GM12878 (cell line): Measurements from ENCODE around the gene SOWAHD. TPM values are rescaled to one million over a fixed set of nuclear protein-coding genes. Genes with fewer than 3 reads are reported as not detected.

Experiments used
- ATAC-seq: fragments of 200-7000 bp; cut with Tn5 transposase; 3 replicates; pipeline ENCODE4 v1.9.1; 2020; ENCODE audit warnings: mild to moderate bottlenecking, moderate library complexity
- BruUV-seq: library from RNA; stranded (reverse); fragments of 400-500 nt; replicated peaks from 2 replicates; lab custom pipeline; 2021; lab: Mats Ljungman, UMichigan
- CTCF ChIA-PET: fragments of 300-600 bp; sonication (Branson Sonifier 250); formaldehyde crosslinking; extraction: SDS; loops from one replicate; lab custom pipeline; 2021; ENCODE audit warnings: inconsistent platforms; lab: Yijun Ruan, JAX
- POLR2A ChIA-PET: fragments of 350-600 bp; formaldehyde crosslinking; extraction: SDS; loops from one replicate; lab custom pipeline; 2021; ENCODE audit warnings: inconsistent platforms; lab: Charles Lee
- RAD21 ChIA-PET: fragments of 300-600 bp; sonication (Branson Sonifier 250); formaldehyde crosslinking; loops from one replicate; lab custom pipeline; 2023; ENCODE audit warnings: antibody characterized with exemption; ENCODE audit not compliant: unreplicated experiment; lab: Charles Lee
- SMC1A ChIA-PET: fragments of 300-600 bp; sonication (Branson Sonifier 250); formaldehyde crosslinking; loops from one replicate; lab custom pipeline; 2023; ENCODE audit not compliant: unreplicated experiment, uncharacterized antibody; lab: Charles Lee
- DNase-seq: peaks from one replicate; pipeline ENCODE4 v3.0.0-alpha.2; 2011; ENCODE audit warnings: low read depth, low spot score
- FAIRE-seq: peaks from 3 replicates; lab custom pipeline; 2011; peaks lifted over from hg19 to GRCh38; lab: Jason Lieb, UNC
- H2AFZ ChIP-seq: 2 replicates; pipeline ENCODE4 v1.6.0; 2011; ENCODE audit warnings: low read depth, low read length, control low read depth; ENCODE audit not compliant: control insufficient read depth
- H3K27ac ChIP-seq: 2 replicates; pipeline ENCODE4 v1.5.1; 2011; ENCODE audit warnings: control low read depth; ENCODE audit not compliant: control insufficient read depth, insufficient read depth
- H3K27me3 ChIP-seq, 2 experiments: replicated peaks in 1 of 2; 2 replicates each; pipeline versions ENCODE4 v1.6.0 to v1.6.1; 2011; ENCODE audit warnings: low read length in 1 of 2; ENCODE audit not compliant: control insufficient read depth in 2 of 2, insufficient read depth in 2 of 2
- H3K36me3 ChIP-seq, 2 experiments: 2 replicates each; pipeline ENCODE4 v1.5.1; 2011; ENCODE audit warnings: low read length in 1 of 2; ENCODE audit not compliant: control insufficient read depth in 2 of 2, insufficient read depth in 2 of 2
- H3K4me1 ChIP-seq: 2 replicates; pipeline ENCODE4 v1.6.1; 2011; ENCODE audit warnings: mild to moderate bottlenecking, low read length, moderate library complexity, mixed read lengths; ENCODE audit not compliant: control insufficient read depth, insufficient read depth
- H3K4me2 ChIP-seq: 2 replicates; pipeline ENCODE4 v1.6.0; 2011; ENCODE audit warnings: control low read depth; ENCODE audit not compliant: control insufficient read depth, insufficient read depth
- H3K4me3 ChIP-seq: fragments of 200-600 bp; sonication (generic); 2 replicates; pipeline ENCODE4 v1.5.1; 2016
- H3K79me2 ChIP-seq: 2 replicates; pipeline ENCODE4 v1.6.0; 2011; ENCODE audit warnings: low read length; ENCODE audit not compliant: control insufficient read depth, insufficient read depth
- H3K9ac ChIP-seq: 2 replicates; pipeline ENCODE4 v1.8.0; 2011; ENCODE audit warnings: low read length, control low read depth, mixed read lengths; ENCODE audit not compliant: control insufficient read depth, insufficient read depth
- H3K9me3 ChIP-seq: replicated peaks from 3 replicates; pipeline ENCODE4 v1.5.1; 2011; ENCODE audit warnings: mild to moderate bottlenecking, low read length; ENCODE audit not compliant: control insufficient read depth, insufficient read depth
- H4K20me1 ChIP-seq: 2 replicates; pipeline ENCODE4 v1.6.0; 2011; ENCODE audit not compliant: control insufficient read depth, insufficient read depth
- BCL11A ChIP-seq: IDR thresholded peaks from 2 replicates; pipeline ENCODE4 v1.6.1; 2011; ENCODE audit warnings: low read depth, low read length
- BCLAF1 ChIP-seq: fragments of 450-650 bp; IDR thresholded peaks from 2 replicates; pipeline ENCODE4 v1.6.1; 2017; ENCODE audit warnings: antibody characterized with exemption, mild to moderate bottlenecking, moderate library complexity
- CBX5 ChIP-seq: sonication (generic); IDR thresholded peaks from 2 replicates; pipeline ENCODE4 v1.6.1; 2016; ENCODE audit warnings: low read depth, moderate library complexity, mild to moderate bottlenecking, inconsistent platforms
- ESRRA ChIP-seq: IDR thresholded peaks from 2 replicates; pipeline ENCODE4 v1.6.1; 2012; ENCODE audit warnings: mild to moderate bottlenecking, low read length, improper control_type of control experiment
- GABPA ChIP-seq: IDR thresholded peaks from 2 replicates; pipeline ENCODE4 v1.6.1; 2014; ENCODE audit warnings: antibody characterized with exemption, low read depth, mild to moderate bottlenecking, inconsistent platforms
- NKRF ChIP-seq: fragments of 450-650 bp; conservative IDR thresholded peaks from 2 replicates; pipeline ENCODE4 v1.6.1; 2017; ENCODE audit warnings: mild to moderate bottlenecking, moderate library complexity
- RAD21 ChIP-seq: IDR thresholded peaks from 2 replicates; pipeline ENCODE4 v1.6.1; 2011; ENCODE audit warnings: mild to moderate bottlenecking, low read depth, low read length, moderate library complexity; ENCODE audit not compliant: insufficient read depth
- SIX5 ChIP-seq: IDR thresholded peaks from 2 replicates; pipeline ENCODE4 v1.6.1; 2011; ENCODE audit warnings: mild to moderate bottlenecking, low read depth, low read length, moderate library complexity; ENCODE audit not compliant: severe bottlenecking
- SPI1 ChIP-seq: IDR thresholded peaks from 2 replicates; pipeline ENCODE4 v1.6.1; 2011; ENCODE audit warnings: low read depth, mild to moderate bottlenecking, low read length, moderate library complexity, borderline replicate concordance; ENCODE audit not compliant: insufficient read depth
- SRF ChIP-seq, 2 experiments: IDR thresholded peaks; 2 replicates each; pipeline ENCODE4 v1.6.1; 2011; ENCODE audit warnings: low read depth in 2 of 2, low read length in 2 of 2, mild to moderate bottlenecking in 1 of 2, moderate library complexity in 1 of 2
- SUPT20H ChIP-seq: IDR thresholded peaks from 2 replicates; pipeline ENCODE4 v1.6.1; 2011; ENCODE audit warnings: low read depth, mild to moderate bottlenecking, low read length, moderate library complexity, borderline replicate concordance; ENCODE audit not compliant: control insufficient read depth
- ZBTB11 ChIP-seq: fragments of 450-650 bp; formaldehyde crosslinking; IDR thresholded peaks from 2 replicates; pipeline ENCODE4 v1.5.0; 2022; ENCODE audit warnings: mild to moderate bottlenecking, missing genetic modification characterization
- ZNF217 ChIP-seq: fragments of 450-650 bp; IDR thresholded peaks from 2 replicates; pipeline ENCODE4 v1.6.1; 2017; ENCODE audit warnings: antibody characterized with exemption, mild to moderate bottlenecking
- WGBS: methylation state at CpG from one replicate; pipeline ENCODE4 v1.1.6; 2016; ENCODE audit warnings: low lambda C conversion rate; ENCODE audit not compliant: insufficient replicate concordance, insufficient coverage; ENCODE audit errors: missing lambda C conversion rate; 5-methylcytosine and 5-hydroxymethylcytosine counted together
- in situ Hi-C: fragments of 300-500 bp; cut with MboI; formaldehyde crosslinking; loops from 9 replicates; pipeline ENCODE4 v1.14.3; 2018; ENCODE audit warnings: mixed read lengths
- intact Hi-C: fragments of 100-400 bp; cut with micrococcal nuclease; formaldehyde crosslinking; loops from one replicate; pipeline ENCODE4 v1.14.2; 2022; ENCODE audit not compliant: unreplicated experiment
- polyA plus RNA-seq, 11 experiments: library from polyadenylated mRNA; depleted of rRNA in 4 of 11; unstranded in 6 of 11; stranded (reverse) in 5 of 11; fragments of >200 nt; fragmentation: Nextera tagmentation in 4 of 11; fragmentation: Illumina TruSeq in 1 of 11; extraction: Ambion mirVana in 4 of 11; extraction: Trizol in 1 of 11; gene quantifications; 1 replicate in 1 of 11; 2 replicates in 10 of 11; pipeline versions ENCODE4 v1.2.1 to v1.2.3, GENCODE V29; 2011 to 2016; ENCODE audit warnings: inconsistent platforms in 2 of 11, missing spikeins in 2 of 11, low read depth in 1 of 11
- total RNA-seq, 4 experiments: library from RNA; depleted of rRNA in 3 of 4; stranded (reverse); fragments of >200 nt in 3 of 4; fragmentation: Illumina TruSeq in 1 of 4; extraction: Trizol in 1 of 4; gene quantifications; 2 replicates each; pipeline versions ENCODE4 v1.2.1 to v1.2.3, GENCODE V29; 2013 to 2021
- TF ChIP-seq, protein P1 (sequence below): fragments of 450-650 bp; IDR thresholded peaks from 2 replicates; pipeline ENCODE4 v1.6.1; 2017; ENCODE audit warnings: low read depth, mild to moderate bottlenecking, moderate library complexity

The SOWAHD gene
- total and polyA plus RNA-seq, 10 of the 15 experiments (the other 5 are each of a cell fraction or from before 2014, with no cell fraction given) = 0.27 to 7.4 (median 2.6) TPM

DNA sequence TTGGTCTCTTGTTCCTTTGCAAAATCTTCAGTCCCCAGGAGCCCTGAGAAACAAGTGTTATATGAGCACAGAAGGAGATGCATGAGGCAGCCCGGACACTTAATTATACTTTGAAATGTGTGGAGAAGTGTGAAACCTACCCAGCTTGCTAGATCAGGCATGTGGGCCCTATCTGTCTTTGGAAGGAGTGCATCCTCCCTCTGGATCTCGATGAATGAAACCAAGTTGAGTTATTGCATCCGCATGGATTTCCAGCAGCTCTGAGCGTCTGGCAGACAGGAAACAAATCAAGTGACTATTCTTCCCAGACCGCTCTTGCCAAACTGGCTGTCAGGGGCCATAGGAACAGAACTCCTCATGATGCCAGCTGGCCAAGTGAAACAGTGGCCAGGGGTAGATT, 19.6 kb upstream of the SOWAHD start:
- ChIA-PET SMC1A (interaction anchor here (1.1 to 2.3 kb wide), 3 partner anchors 9 to 11 kb away, joined by 4 to 11 read pairs (median 4); no protein-coding TSS in a partner anchor), RAD21 (no interaction called here), CTCF (interaction anchor here (0.6 to 1.8 kb wide), 3 partner anchors 9 to 250 kb away, joined by 5 to 7 read pairs (median 6); no protein-coding TSS in a partner anchor), POLR2A (interaction anchor here (0.5 kb wide), 1 partner anchor 29 kb away, joined by 6 read pairs; no protein-coding TSS in a partner anchor)
- no peak for ATAC-seq
- Histone ChIP-seq H3K4me3 (no peak overlapping the region), H3K4me2 (no peak overlapping the region), H3K9ac (no peak overlapping the region), H3K79me2 (no peaks in the 10 kb centered on the region), H3K4me1 (no peaks in the 10 kb centered on the region), H3K9me3 (no peaks in the 10 kb centered on the region), H4K20me1 (no peaks in the 10 kb centered on the region), H3K27me3 (no peaks in the 10 kb centered on the region), H2AFZ (no peak overlapping the region), H3K27ac (no peak overlapping the region), H3K36me3 (no peaks in the 10 kb centered on the region)
- DNase-seq = no peak
- BruUV-seq = no TSS peak
- WGBS = 66% methylated on average over 5 of the region's 5 CpGs
- in situ Hi-C loops = no loop called here
- no peak for FAIRE-seq
- intact Hi-C loops = no loop called here
- TF ChIP-seq RAD21 (no peak), BCL11A (no peak), SPI1 (no peak), ESRRA (no peak), ZBTB11 (no peak), CBX5 (no peak), SIX5 (no peak), GABPA (no peak), NKRF (no peak), ZNF217 (no peak), BCLAF1 (no peak), SRF (IDR thresholded peaks at IDR 0.05; ENCODE audit: low read depth in 2 of 2, low read length in 2 of 2) (no peak), SUPT20H (no peak)
- TF ChIP-seq, protein P1, sequence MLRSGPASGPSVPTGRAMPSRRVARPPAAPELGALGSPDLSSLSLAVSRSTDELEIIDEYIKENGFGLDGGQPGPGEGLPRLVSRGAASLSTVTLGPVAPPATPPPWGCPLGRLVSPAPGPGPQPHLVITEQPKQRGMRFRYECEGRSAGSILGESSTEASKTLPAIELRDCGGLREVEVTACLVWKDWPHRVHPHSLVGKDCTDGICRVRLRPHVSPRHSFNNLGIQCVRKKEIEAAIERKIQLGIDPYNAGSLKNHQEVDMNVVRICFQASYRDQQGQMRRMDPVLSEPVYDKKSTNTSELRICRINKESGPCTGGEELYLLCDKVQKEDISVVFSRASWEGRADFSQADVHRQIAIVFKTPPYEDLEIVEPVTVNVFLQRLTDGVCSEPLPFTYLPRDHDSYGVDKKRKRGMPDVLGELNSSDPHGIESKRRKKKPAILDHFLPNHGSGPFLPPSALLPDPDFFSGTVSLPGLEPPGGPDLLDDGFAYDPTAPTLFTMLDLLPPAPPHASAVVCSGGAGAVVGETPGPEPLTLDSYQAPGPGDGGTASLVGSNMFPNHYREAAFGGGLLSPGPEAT = no peak
